Measurements from ENCODE around the gene HOXA3.

Gene HOXA3

DNA sequence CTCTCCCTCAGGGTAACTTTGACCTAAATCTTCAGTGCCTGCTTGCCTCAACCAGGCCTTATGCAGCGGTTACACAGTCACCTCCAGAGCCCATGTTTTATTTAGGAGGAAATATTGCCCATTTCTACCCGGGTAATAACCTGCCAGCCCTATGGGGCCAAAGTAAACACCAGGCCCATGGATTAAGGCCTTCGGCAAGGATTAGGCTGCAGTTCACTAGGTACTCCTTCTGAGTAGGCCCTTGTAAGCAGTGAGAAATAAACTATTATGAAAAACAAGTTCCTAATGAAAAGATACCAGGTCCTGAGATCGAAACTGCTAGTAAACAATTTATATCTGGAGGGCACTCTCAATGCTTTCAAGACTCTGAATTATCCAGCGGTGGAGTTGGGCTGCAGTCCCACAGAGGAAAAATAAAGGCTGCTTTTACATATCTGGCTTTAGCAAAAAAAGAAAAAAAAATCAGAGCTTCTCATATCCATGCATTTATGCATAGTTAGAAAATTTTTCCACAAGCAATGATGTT, 25.5 kb upstream of the HOXA3 start:
- DNase-seq = no peak

DNA sequence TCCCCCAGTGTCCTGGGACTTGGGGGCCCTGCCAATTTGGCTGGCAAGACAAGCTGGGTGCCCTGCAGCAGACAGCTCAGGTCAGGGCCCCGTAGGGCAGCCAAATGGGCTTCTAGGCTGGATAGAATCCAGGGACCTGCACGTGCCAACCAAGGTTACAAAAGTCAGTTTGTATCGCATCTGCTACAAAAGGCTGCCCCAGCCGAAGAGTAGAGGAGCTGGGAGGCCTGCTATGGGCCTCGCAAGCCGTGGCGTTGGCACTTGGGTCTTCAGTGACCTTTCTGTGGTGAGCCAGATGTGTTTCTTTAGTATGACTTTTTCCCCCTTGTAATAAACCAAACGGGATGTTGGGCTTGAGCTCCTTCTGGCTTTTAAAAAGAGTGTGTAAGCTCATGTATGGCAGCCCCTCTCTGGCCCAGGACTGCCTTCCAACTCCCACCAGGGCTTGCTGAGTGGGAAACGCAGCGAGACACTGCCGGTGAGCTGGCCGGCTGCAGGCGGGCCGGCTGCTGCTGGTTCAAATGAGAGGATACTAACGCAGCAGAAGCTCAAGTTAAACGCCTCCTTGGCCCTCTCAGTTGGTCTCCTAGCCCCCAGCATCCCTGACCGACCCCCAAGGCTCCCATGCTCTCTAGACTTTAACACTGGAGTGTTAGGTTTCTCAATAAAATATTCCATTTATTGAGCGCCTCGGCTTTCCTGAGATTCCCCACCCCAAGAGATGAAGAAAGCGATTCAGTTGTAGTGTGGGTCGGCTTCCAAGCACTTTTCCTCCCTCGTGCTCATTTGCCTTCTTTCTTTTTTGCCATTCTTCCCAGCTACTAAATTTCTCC, 24.8 kb upstream of the HOXA3 start:
- no peak for DNase-seq

DNA sequence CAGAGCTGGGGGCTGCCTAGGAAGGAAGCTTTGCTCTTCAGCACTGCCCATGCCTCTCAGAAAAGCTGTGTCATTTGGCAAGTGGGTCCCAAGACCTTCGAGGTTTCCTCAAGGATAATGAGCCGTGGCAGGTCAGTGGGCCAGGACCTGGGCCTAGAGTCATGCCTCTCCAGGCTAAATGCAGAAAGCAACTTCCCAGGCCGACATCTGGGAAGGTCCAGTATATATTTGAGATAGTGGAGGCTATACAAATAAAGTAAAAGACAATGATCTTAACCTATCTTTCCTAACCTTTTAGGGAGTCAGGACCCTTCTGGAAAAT, 24.1 kb upstream of the HOXA3 start:
- DNase-seq = no peak

DNA sequence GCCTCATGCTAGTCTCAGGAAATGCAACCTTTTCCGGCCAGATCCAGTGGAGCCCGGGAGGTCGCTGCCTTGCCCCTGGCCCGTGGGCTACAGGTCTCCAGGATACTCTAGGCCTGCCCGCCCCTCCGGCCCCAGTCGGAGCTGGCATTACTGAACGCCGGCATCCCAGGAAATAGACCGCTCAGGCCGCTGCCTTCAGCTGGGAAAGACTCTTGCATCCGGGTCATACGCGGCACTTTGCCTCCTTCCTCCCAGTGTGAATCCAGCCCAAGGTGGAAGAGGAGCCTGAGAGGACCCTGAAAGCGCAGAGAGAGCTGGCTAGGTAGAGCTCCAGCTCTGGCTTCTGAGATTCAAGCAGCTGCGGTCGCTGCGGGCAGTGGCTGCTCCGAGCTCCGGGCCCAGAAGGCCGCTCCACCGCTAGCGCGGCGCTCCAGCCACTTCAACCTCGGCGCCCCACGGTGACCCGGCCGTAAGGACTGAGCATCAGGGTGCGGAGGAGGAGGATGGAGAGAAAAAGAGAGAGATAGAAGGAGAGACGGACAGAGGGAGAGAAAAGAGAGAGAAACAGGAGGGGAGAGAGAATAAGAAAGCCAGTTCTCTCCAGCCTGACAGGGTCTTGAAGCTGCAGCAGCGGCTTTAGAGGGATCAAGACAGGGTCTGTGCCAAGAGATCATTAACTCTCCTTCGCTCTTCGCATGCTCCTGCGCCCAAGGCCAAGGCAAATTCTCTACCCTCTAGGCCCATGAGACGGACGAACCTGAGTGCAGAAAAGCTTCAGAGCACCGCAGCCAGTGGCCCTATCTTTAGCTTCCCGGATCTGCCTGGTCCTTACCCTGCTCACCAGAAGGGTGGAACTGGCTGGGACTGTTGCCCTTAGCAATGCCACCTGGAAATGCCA, 23.5 kb upstream of the HOXA3 start:
- DNase-seq = no peak

DNA sequence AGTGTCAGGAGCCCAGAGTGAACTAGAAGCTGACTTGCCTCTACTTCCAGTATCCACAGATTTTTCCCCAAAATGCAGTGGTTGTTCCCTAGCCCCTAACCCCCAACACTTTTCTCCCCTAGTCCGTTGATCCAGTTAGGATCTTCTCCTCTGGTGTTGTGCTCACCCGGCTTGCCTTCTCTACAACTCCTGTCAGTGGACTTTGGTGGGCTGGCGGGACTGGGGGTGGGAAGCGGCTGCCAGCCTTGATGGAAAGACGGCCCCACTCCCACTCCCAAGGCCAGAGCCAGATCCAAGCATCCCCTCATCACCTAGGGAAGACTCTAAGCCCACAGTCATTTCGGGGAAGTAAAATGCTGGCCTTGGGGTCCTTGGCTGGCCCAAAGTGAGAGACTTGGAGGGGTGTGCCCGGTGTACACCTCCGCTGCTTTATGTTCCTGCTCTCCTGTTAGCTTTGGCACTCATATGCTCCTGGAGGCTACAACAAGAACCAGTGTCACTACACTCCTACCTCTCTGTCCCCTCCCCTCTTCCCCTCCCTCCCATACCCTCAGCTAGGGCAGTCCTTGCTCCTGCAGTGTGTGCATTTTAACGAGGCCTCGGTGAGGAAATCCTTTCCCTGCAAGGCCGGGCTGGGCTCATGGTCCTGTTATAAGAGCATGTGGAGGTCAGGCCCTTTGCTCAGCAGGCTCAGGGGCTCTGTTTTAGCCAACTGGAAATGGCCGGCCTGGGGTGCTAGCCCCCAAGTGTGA, 22.7 kb upstream of the HOXA3 start:
- no peak for DNase-seq

DNA sequence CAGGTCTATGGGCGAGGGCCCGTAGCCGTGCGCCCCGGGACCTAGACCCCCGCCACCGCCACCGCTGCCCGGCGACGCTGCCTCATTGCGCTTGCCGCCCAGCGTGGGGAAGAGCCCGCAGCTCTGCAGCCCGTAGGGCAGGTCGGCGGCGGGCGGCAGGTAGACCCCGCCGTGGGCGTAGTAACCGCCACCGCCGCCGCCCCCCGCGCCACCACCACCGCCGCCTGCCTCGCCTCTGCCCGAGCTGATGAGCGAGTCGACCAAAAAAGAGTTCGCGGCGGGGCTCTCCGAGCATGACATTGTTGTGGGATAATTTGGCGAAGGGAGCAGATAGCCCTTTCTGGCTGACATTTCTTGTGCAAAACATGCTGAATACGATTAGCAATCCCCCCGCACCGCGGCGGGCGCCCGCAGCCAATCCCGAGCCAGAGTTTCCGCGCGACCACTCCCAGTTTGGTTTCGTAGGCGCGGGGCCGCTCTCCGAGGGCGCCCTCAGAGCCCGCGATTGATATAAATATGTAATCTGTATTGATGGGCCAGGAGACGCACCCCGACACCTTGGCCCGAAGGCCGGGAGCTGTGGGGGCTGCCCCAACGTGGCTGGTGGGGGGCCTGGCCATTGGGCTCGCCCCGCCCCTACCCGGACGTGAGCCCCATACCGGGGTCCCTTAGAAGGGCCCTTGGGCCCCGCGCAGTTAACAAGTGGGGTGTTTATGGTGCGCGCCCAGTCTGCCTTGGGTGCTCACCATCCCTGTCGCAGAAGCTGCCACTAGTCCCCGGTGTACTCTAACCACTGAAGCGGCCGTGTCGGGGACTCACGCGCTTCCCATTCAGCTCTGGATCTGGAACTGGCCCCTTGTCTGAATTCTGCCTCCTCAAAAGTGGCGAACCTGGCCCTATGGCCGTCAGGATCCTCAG, 21.8 kb upstream of the HOXA3 start, which contains the start of gene HOXA10:
Gene HOXA10 (minus strand): TSS at position 365 of the 918 bp plus-strand sequence. CDS start 14 bp downstream, at position 351.
- no peak for DNase-seq

DNA sequence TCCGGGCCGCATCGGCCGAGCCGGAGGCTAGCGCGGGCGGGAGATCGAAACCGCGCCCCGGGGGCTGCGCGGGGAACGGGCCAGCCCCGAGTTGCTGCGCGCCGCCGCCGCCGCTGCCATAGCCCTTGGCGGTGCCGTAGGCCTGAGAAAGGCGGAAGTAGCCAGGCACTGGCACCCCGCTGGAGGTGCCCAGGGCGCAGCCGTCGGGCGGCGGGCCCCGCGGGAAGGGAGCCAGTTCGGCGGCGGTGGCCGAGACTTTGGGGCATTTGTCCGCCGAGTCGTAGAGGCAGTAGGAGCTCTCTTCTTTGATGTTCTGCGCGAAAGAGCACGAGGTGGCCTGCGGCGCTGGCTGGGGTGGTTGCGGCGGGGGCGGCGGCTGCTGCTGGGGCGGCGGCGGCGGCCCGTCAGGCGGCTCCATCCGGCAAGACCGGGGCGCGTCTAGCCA, 21.1 kb upstream of the HOXA3 start:
- no peak for DNase-seq

DNA sequence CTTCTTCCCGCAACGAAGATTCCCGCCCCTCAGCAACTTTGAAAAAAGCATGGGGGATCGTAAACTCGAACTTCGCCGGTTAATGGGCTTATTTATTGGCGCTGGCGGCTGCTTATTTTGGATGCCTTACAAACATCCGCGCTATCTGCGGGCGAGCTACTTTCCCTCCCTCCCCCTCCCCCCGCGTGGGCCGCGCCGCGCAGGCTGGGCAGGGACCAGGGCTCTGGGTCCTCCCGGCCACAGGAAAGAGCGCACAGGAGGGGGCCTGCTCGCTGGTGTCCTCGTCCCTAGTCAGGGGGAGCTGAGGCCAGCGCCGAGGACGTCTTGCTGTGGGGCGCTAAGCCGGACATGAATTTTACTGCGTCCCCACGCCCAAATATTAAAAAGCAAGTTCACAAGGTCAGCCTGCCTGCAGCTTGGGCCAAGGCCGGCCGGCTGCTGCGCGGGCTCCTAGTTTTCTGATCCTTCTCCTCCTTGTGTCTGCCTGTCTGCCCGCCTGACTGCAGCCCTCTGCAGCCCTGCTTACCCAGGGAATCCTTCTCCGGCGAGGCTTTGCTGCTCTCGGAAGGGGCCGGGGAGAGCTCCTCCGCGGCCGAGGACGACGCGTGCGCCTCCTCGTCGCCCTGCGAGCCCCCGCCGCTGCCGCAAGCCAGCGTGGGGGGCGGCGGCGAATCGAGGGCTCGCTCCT, 20.6 kb upstream of the HOXA3 start:
- DNase-seq = no peak

DNA sequence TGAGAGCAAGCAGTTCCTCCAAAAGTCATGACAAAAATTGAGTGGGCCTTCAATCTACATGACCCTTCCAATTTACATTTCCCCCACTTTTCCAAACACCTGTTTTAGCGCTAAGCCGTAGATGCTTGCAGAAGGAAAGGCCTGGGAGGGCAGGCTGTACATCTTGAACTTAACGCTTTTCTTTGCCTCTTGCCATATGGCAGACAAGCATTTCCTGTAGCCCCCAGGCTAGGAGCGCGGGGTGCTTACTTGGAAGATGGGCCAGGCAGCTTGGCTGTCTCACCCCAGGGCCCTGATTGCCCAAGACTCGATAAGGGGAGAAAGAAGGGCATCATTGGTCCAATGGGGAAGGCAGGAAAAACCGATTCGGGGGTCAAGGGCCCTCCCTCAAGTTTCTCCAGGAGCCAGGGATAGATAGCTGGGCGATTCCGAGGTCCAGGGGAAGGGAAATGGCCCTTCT, 20.0 kb upstream of the HOXA3 start:
- no peak for DNase-seq

DNA sequence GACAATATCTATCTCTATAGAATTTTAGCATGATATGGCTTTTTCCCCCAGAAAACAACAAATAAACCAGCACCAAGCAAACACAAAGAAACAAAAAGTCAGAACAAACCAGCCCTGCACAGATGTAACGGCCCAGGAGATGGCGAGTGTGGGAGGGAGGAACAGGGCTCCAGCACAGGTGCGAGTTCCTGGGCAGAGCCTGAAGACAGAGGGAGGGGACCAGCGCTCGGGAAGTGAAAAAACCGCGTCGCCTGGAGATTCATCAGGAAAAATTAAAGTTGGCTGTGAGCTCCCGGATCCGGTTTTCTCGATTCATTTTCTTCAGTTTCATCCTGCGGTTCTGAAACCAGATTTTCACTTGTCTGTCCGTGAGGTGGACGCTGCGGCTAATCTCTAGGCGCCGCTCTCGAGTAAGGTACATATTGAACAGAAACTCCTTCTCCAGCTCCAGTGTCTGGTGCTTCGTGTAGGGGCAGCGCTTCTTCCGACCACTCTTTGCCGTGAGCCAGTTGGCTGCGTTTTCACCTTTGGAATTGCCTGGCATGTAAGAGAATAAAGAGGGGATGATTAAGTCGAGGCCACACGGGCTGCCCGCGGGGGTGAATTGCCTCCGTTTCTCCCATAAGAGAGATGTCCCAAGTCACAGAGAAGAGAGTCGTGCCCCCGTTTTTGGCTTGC, 19.4 kb upstream of the HOXA3 start:
- DNase-seq = no peak

DNA sequence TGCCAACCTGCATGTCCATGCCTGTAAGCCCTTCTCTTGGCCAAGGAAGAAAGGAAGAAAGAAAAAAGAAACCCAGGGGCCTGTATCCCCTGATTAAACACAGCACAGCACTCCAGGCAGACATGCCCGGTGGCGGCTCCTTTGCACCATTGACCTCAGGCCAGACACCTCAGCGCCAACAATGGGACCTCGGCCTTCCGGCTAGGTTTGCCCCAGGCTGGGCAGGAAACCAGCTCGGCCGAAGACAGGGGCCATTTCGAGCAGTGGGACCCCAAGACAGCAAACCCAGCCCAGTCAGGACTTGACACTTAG, 18.9 kb upstream of the HOXA3 start:
- DNase-seq = no peak

DNA sequence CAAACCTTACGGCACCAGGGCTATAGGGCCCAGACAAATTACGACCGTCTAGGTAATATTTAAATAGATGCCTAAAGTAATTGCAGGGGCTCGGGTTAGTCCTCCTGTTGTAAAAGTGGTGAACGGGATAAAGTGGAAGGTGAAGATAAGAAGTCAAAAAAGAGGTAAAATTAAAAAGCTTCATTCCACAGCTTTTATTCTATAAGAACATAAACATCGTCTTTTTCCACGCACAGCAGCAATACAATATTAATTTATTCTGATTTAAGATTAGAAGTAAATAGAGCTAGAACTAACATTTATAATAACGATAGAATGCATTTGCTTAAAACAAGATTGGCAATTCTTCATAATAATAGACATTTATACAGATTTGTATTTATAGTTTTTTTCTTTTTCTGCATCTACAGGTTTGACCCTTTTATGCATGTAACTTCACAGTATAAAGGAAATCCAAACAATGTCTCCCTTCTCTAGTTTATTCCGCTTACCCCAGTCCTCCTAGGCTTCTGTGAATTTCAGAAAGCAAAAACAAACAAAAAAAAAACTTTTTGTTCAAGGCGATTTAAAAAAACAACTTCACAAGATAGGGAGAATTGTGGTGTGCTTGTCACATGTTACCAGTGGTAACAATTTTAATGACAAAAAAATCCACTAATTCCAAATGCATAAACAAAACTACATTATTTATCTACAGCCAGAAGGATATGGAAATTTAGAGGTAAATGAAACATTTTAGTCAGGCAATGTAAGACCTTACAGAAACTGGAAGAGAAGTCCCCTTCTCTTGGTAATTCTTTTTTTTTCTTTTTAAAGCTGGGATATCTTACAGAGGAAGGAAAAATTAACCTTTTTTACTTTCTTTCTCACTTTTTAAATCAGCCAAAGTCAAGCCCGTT, 18.3 kb upstream of the HOXA3 start:
- no peak for DNase-seq

DNA sequence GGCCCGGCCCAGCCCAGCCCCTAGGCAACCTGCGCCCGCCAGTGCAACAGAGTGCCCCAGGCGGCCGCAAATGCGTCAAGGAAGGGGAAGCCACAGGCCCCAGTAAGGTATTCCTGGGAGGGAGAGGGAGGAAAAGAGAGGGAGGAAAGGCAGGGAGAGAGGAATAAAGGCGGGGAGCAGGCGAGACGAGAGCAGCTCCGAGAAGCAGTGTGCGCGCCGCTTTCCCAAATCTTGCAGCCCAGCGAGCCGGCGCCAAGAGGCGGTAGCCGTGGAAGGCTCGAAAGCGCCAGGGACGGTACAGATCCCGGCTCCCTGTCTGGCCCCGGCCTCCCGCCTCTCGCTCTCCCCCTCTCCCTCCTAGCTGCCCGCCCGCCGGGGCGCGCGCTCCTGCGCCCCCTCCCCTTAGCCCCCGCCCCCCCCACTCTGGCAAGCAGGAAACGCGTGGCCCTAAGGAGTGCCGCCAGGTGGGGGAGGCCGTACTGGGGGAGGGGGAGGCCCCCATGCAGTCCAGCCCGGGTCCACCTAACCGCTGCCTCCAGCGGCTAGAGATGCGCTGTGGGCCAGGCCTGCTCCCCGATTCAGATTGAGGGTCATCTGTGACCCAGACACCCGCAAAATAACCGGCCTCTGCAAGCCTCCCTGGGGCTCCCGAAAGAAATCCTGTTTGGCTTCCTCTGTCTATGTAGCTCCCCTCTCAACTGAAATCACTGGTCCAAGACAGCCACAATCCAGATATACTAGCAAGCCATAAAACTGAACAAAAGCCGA, 17.5 kb upstream of the HOXA3 start:
- no peak for DNase-seq

DNA sequence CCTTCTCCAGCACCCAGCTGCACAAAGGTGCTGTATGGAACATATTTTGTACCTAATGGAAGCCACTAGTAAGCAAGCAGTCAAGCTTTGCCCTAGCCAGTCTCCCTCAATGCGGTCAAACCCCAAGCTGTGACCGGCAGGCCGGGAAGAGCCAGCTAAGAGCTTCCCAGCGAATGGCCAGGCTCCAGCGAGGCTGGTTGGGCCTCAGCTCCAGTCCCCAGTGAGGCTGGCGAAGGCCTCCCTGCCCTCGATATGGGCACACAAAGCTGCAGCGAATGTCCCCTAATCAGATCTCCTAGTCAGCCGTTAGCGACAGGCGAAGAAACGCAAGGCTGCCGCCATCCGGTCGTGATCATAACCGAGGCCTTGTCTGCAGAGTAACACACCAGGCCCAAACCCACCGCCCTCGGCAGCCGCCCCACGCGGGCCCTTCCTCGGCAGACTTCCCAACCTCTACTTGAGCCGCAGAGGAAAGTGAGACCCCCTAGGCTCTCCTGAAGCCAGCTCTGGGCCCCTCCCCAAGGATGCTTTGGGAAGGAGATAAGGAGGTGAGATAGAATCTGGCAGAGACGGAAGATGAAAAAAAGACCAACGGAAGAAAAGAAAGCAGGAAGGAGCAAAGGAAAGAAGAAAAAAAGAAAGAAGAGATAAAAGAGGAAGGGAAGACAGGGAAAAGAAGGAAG, 16.0 kb upstream of the HOXA3 start:
- no peak for DNase-seq

DNA sequence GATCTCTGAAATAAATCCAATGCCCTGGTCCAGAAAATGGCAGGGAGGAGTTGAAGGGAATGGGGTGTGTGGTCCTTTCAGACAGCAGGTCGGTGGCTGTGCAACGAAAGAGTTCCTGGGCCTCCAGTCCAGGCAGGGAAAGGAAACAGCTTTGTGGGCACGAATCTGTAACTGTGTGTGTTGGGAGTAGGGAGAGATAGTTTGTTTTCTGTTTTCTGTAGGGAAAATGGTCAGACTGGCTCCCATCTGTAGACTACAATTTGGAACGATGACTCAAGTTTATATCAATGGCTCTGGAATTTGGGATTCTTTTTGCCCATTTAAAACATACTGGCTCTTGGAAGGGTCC, 15.5 kb upstream of the HOXA3 start:
- DNase-seq = no peak

DNA sequence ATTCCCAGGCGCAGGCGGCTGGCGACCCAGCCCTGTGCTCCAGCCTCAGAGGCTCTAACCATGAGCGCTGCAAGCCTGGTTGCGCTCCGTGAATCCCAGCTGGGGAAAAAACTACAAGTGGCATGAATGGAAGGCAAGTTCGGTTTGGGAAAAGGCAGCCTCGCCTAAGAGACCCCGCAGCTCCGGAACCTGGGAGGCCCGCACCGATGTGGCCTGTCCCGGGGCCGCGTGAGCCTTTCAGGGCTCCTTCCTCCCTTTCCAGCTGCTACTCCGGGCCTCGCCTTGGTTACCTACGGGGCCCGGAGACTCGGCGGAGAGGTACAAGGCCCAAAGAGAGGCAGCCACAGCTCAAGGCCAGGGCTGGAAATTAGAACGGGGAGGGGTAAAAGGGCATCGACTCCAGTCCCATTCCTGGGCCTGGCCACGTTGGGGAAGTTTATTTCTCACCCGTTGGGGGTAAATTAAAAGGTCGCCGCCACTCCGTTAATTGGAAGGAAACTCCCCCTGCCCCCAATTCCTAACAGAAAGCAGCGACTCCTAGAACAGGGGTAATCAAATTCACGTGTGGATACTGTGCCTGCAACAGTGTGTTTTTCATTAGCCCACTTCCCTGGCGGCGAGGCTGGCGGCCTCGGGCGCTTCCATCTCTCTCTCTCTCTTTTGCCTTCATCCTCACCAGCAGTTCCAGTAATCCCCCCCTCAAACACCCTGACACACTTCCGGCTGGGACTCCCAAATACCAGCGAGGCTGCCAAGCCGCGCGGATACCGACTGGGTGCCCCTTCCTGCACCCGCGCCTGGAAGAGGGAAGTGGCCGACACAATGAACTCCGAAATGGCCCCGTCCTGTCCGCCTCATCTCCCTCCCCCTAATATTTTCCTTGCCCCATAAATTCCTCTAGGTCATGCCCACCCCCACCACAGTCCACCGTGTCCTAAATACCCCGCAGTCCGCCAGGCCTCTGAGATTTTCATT, 14.4 kb upstream of the HOXA3 start:
- DNase-seq = no peak

DNA sequence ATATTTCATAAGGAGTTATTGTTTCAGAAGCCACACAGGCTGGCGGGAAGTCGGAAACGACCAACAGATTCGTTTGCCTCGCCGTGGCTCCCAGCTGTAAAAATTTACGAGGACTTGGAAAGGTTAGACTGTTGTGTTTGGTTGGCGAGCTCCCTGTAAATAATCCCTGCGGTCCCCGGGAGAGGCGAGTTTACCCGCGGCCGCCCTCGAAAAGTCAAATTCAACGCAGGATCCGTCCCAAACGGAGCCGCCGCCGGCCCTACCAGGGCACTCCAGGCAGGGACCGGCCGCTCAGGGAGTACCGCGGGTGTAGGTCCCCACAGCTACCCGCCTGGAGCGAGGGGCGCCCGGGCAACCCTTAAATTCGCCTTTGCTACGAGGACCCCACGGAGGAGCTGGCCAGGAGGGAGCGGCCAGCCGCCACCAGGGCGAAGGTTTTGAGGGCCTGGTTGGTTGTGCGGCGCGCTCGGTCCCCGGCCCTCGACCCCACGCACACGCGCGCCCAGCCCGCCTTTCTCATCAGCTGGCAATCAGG, 13.7 kb upstream of the HOXA3 start:
- DNase-seq = no peak

Measured in NCI-H2227 treated with DMSO at 0.1 percent for 48 hours (cell line).